ENCODE results near the gene LBR.

DNA sequence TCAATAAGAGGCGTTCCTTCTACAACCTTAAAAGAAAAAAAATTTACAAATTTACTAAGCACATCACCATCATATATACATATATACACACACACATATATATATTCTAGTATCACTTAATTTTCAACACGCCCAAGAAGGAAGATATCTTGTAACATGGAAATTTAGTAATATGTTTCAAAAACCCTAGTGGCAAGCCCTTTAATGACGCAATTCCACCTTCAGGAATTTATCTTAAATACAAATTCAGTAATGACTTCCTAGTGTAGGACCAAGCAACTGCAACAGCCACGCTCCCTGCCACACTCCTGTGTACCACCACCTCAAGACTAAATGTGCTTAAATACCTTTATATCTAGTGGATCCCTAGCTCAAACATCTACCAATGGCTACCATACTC lies 12.5 kb downstream of the LBR start:
- TF ChIP-seq CTCF (conservative IDR thresholded peaks at IDR 0.05 in 1 of 2, IDR thresholded peaks at IDR 0.05 in 1 of 2; ENCODE audit: extremely low read depth in 1 of 2, insufficient read depth in 1 of 2, low read depth in 1 of 2, low read length in 2 of 2): no peak
- no peak for TF ChIP-seq EZH2 (IDR thresholded peaks at IDR 0.05; ENCODE audit: borderline replicate concordance, low read length)

Measured in mammary epithelial cell (primary cell).